ENCODE measurements around the gene CYP26A1.

Gene CYP26A1

DNA sequence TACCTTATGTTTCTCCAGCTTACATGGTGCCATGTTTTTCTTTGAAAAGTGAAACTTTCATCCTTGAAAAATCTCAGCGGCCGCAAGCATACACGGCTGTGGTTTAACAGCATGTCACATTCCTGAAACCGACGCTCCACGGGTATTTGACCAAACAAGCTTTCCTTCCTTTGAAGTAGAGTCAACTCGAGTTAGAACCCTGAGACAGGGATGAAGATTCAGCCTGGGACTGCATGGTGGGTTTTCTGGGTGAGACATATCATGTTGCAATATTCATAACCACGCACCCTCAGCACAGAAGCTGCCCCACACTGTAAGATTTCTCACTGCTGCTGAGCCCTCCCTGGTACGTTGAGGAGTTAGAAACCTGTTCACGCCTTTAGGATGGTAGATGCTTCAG, 8.1 kb downstream of the CYP26A1 start:
- no peak overlapping the region for H3K4me3 ChIP-seq (ENCODE audit: low read depth, low read length)
- no peak for TF ChIP-seq CTCF (IDR thresholded peaks at IDR 0.05; ENCODE audit: low read depth, low read length)

DNA sequence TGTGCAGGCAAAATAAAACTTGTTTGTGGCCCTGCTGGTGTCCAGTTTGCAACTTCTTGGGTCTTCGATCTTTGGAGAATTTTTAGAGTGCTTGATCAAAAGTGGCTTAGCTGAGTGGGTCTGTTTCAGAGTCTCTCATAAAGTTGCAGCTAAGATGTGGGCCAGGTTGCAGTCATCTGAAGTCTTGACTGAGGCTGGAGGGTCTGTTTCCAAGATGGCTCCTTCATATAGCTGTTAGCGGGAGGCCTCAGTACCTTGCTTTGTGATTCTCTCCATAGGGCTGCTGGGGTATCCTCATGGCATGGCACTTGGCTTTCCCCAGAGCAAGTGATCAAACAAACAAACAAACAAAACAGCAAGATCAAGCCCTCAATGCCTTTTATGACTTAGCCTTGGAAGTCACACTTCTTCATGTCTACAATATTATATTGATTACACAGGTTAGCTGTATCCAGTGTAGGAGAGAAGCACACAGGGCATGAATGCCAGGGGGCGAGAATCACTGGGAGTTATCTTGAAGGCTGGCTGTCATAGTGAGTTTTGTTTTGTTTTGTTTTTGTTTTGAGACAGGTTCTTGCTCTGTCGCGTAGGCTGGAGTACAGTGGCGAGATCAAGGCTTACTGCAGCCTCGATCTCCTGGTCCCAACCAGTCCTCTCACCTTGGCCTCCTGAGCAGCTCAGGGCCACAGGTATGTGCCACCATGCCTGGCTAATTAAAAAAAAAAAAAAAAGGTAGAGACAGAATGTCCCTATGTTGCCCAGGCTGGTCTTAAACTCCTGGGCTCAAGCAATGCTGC, 10.2 kb downstream of the CYP26A1 start:
- TF ChIP-seq CTCF (IDR thresholded peaks at IDR 0.05; ENCODE audit: low read depth, low read length): no peak

DNA sequence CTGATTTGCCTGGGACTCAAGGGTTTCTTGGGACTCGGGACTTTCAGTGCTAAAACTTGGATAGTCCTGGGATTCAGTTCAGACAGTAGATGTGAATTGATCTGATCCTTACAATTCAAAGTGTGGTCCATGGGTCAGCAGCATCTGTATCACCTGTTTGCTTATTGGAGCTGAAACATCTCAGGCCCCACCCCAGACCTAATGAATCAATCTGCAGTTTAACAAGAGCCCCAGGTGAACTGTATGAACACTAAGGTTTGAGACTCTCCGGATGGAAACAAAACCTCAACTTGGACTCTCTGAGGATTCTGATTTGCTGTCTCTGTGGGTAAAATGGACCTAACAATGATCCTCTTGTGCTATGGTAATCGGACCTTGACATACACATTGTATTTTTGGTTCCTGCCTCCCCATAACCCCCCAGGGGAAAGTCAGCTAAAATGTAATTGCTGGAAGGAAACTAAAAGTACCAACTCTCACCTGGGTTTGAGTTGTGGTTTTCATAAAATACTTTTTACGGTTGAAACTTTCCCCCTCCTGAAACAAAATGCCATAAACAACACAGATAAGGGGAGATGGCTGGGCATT, 11.7 kb downstream of the CYP26A1 start:
- TF ChIP-seq CTCF (IDR thresholded peaks at IDR 0.05; ENCODE audit: low read depth, low read length): no peak
- H3K4me3 ChIP-seq (ENCODE audit: low read depth, low read length): no peak overlapping the region

More for the DNA sequence above, 10.2 kb downstream of the CYP26A1 start:
- no peak overlapping the region for H3K4me3 ChIP-seq (ENCODE audit: low read depth, low read length)

DNA sequence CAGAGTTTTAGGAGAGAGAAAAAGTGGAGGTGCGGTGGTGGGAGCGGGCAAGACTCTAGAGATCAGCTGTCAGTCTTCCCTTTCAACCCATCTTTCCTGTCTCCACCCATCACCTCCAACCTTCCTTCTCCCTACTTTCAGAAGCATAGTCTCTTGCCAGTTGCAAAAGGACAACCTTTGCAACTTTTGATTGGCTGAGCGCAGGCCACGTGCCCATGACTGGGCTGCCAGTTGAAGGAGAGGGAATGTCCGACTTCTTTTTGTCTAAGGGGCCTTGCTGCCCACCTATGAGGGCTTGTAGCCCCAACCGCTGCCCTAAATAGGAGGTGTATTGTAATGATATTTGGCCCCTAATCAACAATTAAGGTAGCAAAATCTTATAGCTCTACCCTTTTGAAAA, 12.6 kb downstream of the CYP26A1 start:
- no peak for TF ChIP-seq CTCF (IDR thresholded peaks at IDR 0.05; ENCODE audit: low read depth, low read length)
- no peak overlapping the region for H3K4me3 ChIP-seq (ENCODE audit: low read depth, low read length)

DNA sequence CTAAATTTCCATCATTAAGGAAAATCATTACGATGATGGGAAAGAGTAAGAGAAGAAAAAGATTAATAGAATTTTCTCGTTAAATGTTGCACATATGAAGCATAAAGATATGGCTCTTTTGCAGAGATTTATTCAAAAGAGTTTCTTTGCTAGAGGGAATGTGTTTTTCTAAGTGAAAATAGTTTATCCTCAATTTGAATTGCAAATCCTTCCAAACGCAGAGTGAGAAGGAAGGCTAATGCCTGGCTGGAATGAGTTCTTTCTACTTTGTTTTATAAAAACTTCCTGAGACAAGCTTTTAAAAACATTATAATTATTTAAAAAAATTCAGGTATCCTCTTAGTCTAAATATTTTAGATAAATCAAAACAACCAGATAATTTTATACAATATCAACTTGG, 14.2 kb downstream of the CYP26A1 start:
- H3K4me3 ChIP-seq (ENCODE audit: low read depth, low read length): no peak overlapping the region
- TF ChIP-seq CTCF (IDR thresholded peaks at IDR 0.05; ENCODE audit: low read depth, low read length): no peak

DNA sequence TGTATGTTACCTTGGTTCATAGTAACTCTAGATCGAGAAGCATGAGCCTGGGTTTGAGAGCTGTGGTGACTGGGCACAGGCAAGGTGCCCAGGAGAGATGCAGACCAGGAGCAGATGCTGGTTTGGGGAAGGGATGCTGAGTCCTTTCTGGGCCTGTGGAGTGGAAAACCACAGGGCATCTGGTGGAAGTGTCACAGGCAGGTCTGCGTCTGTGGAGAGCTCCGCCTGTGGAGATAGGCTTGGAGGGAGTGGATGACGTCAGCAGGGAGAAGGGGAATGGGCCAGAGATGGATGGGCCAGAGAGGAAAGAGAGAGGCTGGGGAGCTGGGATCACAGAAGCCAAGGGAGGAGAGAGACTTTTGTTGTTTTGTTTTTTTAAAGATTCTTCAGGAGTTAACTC, 14.8 kb downstream of the CYP26A1 start:
- no peak overlapping the region for H3K4me3 ChIP-seq (ENCODE audit: low read depth, low read length)
- no peak for TF ChIP-seq CTCF (IDR thresholded peaks at IDR 0.05; ENCODE audit: low read depth, low read length)

DNA sequence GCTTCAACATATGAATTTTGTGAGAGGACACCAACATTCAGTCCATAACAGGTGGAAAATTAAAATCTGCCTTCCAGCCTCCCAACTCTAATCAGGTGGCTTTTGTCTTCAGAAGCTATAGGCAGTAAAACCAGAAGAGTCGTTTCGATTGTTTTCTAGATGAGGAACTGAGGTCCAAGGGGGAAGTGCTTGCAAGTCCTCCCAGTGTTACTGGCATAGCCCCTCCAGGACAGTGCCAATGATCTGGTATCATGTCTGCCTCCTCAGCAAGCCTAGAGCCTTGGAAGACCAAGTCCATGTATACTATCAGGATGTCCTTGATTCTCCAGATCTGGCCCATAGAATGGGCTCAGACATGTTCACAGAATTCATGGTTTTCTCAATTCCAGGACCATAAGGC, 16.9 kb downstream of the CYP26A1 start:
- no peak overlapping the region for H3K4me3 ChIP-seq (ENCODE audit: low read depth, low read length)
- no peak for TF ChIP-seq CTCF (IDR thresholded peaks at IDR 0.05; ENCODE audit: low read depth, low read length)

Data from WI38 (cell line).